HCT116 (cell line): ENCODE data around the gene FOXP1.

ENCODE experiments used
- CEBPB ChIP-seq: IDR thresholded peaks from 2 replicates; pipeline ENCODE4 v1.6.1; 2012; ENCODE audit warnings: low read depth
- EZH2 ChIP-seq: fragments of 200-600 bp; sonication (generic); IDR thresholded peaks from 2 replicates; pipeline ENCODE4 v1.6.1; 2017; ENCODE audit warnings: antibody characterized with exemption, mixed run types
- EZH2phosphoT487 ChIP-seq: fragments of 200-600 bp; IDR thresholded peaks from 2 replicates; pipeline ENCODE4 v1.6.1; 2018; ENCODE audit warnings: antibody characterized with exemption, borderline replicate concordance
- JUND ChIP-seq: IDR thresholded peaks from 2 replicates; pipeline ENCODE4 v1.6.1; 2012
- POLR2A ChIP-seq: IDR thresholded peaks from 2 replicates; pipeline ENCODE4 v1.7.0; 2011; ENCODE audit warnings: borderline replicate concordance; ENCODE audit not compliant: insufficient read depth, insufficient read length; ENCODE audit errors: extremely low read depth
- POLR2AphosphoS5 ChIP-seq: IDR thresholded peaks from 2 replicates; pipeline ENCODE4 v1.6.1; 2011; ENCODE audit warnings: mild to moderate bottlenecking, low read depth, low read length, moderate library complexity
- SIN3A ChIP-seq: IDR thresholded peaks from 2 replicates; pipeline ENCODE4 v1.6.1; 2012; ENCODE audit warnings: low read depth
- YY1 ChIP-seq: IDR thresholded peaks from 2 replicates; pipeline ENCODE4 v1.6.1; 2011; ENCODE audit warnings: low read length, low read depth, moderate library complexity, mild to moderate bottlenecking; ENCODE audit not compliant: insufficient replicate concordance; ENCODE audit errors: extremely low read depth
- ZFX ChIP-seq: fragments of 450-650 bp; IDR thresholded peaks from 2 replicates; pipeline ENCODE4 v1.6.1; 2017
- ZNF274 ChIP-seq: fragments of 200-500 bp; sonication (Bioruptor generic); IDR thresholded peaks from 2 replicates; pipeline ENCODE4 v1.6.1; 2014; ENCODE audit warnings: mild to moderate bottlenecking, low read depth, low read length, inconsistent platforms
- TF ChIP-seq, protein P1 (sequence below), 3 experiments: fragments of 200-600 bp in 1 of 3; sonication (generic) in 1 of 3; IDR thresholded peaks in 2 of 3; conservative IDR thresholded peaks in 1 of 3; 2 replicates each; pipeline ENCODE4 v1.5.1; 2012 to 2017; ENCODE audit warnings: low read depth in 2 of 3, low read length in 2 of 3, antibody characterized with exemption in 1 of 3, borderline replicate concordance in 1 of 3, control low read depth in 1 of 3, mild to moderate bottlenecking in 1 of 3, mixed read lengths in 1 of 3, mixed run types in 1 of 3, moderate library complexity in 1 of 3; ENCODE audit not compliant: insufficient read depth in 1 of 3
- TF ChIP-seq, protein P2 (sequence below): IDR thresholded peaks from 2 replicates; pipeline ENCODE4 v1.6.1; 2011; ENCODE audit warnings: mild to moderate bottlenecking, low read length, moderate library complexity; ENCODE audit not compliant: insufficient replicate concordance; ENCODE audit errors: extremely low read depth
- TF ChIP-seq, protein P3 (sequence below): IDR thresholded peaks from 2 replicates; pipeline ENCODE4 v1.6.1; 2012; ENCODE audit warnings: low read depth

DNA sequence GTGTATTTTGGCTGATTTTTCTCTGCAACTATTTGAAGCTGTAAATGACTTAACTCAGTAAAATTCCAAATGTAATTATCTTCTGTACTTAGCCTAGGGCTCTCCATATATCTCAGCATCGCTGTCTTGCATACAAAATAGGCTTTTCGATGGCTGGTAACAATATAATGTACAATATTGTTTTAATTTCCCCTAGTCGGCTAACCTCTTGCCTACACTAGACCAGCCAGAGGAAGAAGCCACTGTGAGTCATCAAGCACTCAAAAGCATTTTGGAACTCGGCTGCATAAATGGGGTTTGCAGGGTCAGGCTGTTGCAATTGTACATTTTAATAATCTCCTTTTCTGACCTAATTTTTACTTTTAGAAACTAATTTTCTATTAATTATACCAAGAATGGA is 583.8 kb downstream of the FOXP1 start:
- TF ChIP-seq YY1: no peak
- TF ChIP-seq ZFX: no peak
- TF ChIP-seq, protein P1, sequence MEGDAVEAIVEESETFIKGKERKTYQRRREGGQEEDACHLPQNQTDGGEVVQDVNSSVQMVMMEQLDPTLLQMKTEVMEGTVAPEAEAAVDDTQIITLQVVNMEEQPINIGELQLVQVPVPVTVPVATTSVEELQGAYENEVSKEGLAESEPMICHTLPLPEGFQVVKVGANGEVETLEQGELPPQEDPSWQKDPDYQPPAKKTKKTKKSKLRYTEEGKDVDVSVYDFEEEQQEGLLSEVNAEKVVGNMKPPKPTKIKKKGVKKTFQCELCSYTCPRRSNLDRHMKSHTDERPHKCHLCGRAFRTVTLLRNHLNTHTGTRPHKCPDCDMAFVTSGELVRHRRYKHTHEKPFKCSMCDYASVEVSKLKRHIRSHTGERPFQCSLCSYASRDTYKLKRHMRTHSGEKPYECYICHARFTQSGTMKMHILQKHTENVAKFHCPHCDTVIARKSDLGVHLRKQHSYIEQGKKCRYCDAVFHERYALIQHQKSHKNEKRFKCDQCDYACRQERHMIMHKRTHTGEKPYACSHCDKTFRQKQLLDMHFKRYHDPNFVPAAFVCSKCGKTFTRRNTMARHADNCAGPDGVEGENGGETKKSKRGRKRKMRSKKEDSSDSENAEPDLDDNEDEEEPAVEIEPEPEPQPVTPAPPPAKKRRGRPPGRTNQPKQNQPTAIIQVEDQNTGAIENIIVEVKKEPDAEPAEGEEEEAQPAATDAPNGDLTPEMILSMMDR (IDR thresholded peaks at IDR 0.05 in 2 of 3, conservative IDR thresholded peaks at IDR 0.05 in 1 of 3; ENCODE audit: borderline replicate concordance in 1 of 3, insufficient read depth in 1 of 3, low read depth in 2 of 3, low read length in 2 of 3): no peak
- no peak for TF ChIP-seq JUND
- no peak for TF ChIP-seq EZH2
- TF ChIP-seq POLR2AphosphoS5: no peak
- TF ChIP-seq EZH2phosphoT487: no peak
- no peak for TF ChIP-seq CEBPB
- no peak for TF ChIP-seq ZNF274
- TF ChIP-seq, protein P2, sequence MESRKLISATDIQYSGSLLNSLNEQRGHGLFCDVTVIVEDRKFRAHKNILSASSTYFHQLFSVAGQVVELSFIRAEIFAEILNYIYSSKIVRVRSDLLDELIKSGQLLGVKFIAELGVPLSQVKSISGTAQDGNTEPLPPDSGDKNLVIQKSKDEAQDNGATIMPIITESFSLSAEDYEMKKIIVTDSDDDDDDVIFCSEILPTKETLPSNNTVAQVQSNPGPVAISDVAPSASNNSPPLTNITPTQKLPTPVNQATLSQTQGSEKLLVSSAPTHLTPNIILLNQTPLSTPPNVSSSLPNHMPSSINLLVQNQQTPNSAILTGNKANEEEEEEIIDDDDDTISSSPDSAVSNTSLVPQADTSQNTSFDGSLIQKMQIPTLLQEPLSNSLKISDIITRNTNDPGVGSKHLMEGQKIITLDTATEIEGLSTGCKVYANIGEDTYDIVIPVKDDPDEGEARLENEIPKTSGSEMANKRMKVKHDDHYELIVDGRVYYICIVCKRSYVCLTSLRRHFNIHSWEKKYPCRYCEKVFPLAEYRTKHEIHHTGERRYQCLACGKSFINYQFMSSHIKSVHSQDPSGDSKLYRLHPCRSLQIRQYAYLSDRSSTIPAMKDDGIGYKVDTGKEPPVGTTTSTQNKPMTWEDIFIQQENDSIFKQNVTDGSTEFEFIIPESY: no peak
- TF ChIP-seq POLR2A: no peak
- no peak for TF ChIP-seq SIN3A
- TF ChIP-seq, protein P3, sequence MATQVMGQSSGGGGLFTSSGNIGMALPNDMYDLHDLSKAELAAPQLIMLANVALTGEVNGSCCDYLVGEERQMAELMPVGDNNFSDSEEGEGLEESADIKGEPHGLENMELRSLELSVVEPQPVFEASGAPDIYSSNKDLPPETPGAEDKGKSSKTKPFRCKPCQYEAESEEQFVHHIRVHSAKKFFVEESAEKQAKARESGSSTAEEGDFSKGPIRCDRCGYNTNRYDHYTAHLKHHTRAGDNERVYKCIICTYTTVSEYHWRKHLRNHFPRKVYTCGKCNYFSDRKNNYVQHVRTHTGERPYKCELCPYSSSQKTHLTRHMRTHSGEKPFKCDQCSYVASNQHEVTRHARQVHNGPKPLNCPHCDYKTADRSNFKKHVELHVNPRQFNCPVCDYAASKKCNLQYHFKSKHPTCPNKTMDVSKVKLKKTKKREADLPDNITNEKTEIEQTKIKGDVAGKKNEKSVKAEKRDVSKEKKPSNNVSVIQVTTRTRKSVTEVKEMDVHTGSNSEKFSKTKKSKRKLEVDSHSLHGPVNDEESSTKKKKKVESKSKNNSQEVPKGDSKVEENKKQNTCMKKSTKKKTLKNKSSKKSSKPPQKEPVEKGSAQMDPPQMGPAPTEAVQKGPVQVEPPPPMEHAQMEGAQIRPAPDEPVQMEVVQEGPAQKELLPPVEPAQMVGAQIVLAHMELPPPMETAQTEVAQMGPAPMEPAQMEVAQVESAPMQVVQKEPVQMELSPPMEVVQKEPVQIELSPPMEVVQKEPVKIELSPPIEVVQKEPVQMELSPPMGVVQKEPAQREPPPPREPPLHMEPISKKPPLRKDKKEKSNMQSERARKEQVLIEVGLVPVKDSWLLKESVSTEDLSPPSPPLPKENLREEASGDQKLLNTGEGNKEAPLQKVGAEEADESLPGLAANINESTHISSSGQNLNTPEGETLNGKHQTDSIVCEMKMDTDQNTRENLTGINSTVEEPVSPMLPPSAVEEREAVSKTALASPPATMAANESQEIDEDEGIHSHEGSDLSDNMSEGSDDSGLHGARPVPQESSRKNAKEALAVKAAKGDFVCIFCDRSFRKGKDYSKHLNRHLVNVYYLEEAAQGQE: no peak
